ENCODE results near the gene MAST4.

- no peak for TF ChIP-seq POLR2AphosphoS5 (IDR thresholded peaks at IDR 0.05; ENCODE audit: low read depth, low read length)
- TF ChIP-seq TAF1 (IDR thresholded peaks at IDR 0.05; ENCODE audit: borderline replicate concordance, low read depth, low read length): no peak
- TF ChIP-seq POLR2A (IDR thresholded peaks at IDR 0.05; ENCODE audit: low read depth, low read length): no peak
Observed at GRCh38 chr5:67031057-67031443, 434.9 kb downstream of the MAST4 start.

Data from GM12892 (cell line).